HG03520 (cell line): ENCODE measurements around the gene GPR108.
"Not testable (repeated sequence)": the region's sequence is repeated elsewhere in the genome, so short reads cannot be mapped to it uniquely, and the experiment has no call there.

ENCODE experiments used
- ATAC-seq: cut with Tn5 transposase; IDR thresholded peaks from one replicate; pipeline ENCODE4 v1.9.1; 2021; ENCODE audit warnings: mild to moderate bottlenecking, moderate library complexity; ENCODE audit not compliant: unreplicated experiment

Gene GPR108

DNA sequence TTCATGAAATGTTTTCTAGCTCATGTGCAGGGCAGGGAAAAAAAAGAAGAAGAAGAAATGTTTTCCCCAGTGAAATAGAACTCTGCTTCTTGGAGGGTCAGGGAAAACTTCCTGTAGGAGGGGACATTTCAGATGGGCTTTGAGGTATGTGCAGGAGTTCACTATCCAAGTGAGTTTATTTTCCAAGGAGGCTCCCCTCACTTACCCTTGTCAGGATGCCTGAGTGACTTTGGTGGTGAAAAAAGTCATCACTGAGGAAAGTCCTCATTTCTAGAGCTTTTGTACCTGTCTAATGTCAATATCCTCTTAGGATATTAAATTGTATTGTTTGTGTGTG lies 16.3 kb downstream of the GPR108 start:
- ATAC-seq, result no peak

GRCh38 chr19:6720369-6721137 lies 16.8 kb downstream of the GPR108 start, which contains the start of gene C3:
C3 (minus strand) TSS chr19:6720650; CDS start chr19:6720589, 61 bp downstream.
- ATAC-seq, result no peak

DNA sequence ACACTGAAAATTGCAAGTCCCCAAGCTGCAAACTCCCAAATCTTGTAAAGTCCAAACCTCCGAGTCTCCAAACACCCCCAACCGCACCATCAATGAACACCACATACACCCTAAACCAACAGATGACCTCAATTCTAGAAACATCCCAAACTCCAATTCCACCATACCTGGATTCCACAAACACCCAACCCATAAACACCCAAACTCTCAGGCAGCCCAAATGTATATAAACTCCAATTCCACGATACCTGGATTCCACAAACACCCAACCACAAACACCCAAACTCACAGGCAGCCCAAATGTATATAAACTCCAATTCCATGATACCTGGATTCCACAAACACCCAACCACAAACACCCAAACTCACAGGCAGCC lies 17.4 kb downstream of the GPR108 start:
- ATAC-seq, result no peak

GRCh38 chr19:6719540-6719861 lies 17.9 kb downstream of the GPR108 start:
- no peak for ATAC-seq

- ATAC-seq, result no peak
These were observed 18.4 kb downstream of the GPR108 start for GRCh38 chr19:6718741-6719539.

DNA sequence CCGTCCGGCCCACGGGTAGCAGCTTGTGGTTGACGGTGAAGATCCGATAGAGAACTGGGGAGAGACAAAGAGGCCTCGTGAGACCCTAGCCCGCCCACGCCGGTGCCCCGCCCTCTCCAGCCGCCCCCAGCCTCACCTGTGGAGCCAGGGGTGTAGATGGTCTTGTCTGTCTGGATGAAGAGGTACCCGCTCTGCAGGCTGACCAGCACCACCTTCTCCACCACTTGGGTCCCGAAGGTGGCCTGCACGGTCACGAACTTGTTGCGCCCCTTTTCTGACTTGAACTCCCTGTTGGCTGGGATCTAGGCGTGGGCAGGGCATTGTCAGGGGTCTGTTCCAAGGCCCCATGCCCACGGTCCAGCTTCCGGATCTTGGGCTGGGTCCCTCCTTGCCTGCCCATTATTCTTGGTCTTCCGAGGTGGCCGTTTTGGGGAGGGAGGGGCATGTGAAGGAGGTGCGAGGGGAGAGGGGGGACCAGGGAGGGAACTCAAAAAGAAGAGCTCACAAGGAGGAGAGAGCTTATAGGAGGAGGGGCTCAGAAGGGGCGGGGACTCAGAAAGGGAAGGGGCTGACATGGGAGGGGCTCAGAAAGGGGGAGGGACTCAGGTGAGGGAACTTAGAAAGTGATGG lies 19.2 kb downstream of the GPR108 start:
- no peak for ATAC-seq

DNA sequence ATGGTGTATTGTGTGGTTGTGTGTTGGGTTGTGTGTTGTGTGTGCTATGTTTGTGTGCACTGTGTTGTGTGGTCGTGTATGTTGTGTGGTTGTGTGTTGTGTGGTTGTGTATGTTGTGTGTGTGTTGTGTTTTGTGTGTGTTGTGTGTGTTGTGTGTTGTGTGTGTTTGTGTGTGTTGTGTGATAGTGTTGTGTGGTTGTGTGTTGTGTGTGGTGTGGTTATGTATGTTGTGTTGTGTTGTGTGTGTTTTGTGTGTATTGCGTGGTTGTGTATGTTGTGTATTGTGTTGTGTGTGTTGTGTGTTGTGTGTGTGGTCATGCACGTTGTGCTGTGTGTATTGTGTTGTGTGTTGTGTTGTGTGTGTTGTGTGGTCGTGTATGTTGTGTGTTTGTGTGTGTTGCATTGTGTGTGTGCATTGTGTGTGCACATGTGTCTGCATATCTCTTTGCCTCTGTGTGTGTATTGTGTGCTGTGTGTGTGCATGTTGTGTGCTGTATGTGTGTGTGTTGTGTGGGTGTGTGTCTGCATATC lies 19.9 kb downstream of the GPR108 start:
- ATAC-seq, result no peak

GRCh38 chr19:6717036-6717435 lies 20.3 kb downstream of the GPR108 start:
- no peak for ATAC-seq

- ATAC-seq, result no peak
These were observed 20.8 kb downstream of the GPR108 start for GRCh38 chr19:6716610-6716970.

GRCh38 chr19:6714749-6715555 lies 22.4 kb downstream of the GPR108 start:
- no peak for ATAC-seq

DNA sequence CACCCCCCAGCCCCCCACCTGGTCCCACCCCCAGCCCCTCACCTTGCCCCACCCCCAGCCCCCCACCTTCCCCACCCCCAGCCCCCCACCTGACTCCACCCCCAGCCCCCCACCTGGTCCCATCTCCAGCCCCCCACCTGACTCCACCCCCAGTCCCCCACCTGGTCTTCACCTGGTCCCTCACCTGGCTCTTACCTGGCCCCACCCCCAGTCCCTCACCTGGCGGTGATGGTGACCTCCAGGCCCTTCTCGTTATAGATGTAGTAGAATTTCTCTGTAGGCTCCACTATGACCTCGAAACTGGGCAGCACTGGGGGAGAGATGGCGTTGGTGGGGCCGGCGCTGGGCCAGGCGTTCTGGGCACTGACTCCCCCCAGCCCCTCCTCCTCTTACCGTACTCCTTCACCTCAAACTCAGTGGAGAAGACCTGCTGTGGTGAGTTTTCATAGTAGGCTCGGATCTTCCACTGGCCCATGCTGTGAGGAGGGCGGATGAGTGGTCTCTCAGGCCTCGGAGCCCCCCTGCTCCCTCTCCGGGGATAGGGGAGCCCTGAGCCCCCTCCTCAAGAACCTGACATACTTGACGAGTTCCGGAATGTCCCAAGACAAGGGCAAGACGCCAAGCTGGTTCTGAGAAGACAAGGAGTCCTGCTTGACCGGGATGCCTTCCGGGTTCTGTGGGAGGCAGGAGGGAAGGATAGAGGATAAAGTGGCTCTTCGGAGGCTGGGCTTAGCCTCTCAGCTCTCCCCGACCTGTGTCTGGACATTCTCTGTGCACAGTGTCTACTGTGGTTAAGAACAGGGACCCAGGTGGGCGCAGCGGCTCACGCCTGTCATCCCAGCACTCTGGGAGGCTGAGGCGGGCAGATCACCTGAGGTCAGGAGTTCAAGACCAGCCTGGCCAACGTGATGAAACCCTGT lies 23.3 kb downstream of the GPR108 start:
- no peak for ATAC-seq

DNA sequence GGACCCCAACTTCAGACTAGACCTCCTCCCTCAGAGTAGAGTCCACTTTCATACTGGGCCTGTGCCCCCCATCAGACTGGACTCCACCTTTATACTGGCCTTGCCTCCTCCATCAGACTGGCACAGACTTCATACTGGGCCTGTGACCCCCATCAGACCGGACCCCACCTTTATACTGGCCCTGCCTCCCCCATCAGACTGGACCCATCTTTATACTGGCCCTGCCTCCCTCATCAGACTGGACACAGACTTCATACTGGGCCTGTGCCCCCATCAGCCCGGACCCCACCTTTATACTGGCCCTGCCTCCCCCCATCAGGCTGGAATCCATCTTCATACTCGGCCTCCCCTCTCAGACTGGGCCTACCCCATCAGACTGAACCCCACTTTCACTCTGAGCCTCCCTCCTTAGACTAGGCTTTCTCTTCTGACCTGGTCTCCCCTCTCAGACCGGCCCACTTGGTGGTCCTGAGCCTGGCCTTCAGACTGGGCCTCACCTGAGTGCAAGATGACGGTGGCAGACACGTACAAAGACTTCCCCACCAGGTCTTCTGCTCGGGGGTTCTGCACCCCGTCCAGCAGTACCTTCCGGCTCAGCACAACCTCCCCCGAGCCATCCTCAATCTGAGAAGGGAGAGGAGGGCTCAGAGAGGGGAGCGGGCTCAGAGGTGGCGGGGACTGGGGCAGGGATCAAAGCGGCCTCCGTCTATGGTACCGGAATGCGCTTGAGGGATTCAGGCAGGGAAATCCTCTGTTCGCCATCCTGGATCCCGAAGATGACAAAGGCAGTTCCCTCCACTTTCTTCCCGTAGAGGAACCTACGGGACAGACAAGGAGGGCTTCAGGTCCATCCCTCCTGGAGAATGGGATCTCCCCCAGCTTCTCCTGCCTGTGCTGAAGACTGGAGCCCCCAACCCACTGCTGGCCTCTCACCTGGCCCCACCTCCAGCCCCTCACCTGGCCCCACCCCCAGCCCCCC lies 24.4 kb downstream of the GPR108 start:
- no peak for ATAC-seq

DNA sequence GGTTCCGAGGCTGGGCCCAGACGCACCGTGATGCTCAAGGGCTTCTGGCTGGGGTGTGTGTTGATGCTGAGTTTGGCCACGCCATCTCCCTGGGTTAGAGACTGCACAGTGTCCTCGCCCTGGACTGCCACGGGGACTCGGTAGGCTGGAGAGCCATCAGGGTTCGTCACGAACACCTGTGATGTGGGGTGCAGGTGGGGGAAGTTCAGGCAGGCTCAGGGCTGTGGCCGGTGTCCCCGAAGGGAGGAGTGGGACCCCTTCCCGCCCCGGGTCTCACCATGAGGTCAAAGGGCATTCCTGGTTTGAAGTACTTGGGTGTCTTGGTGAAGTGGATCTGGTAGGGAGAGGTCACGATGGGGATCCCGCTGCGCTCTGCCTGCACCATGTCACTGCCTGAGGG lies 25.1 kb downstream of the GPR108 start:
- ATAC-seq, result no peak

DNA sequence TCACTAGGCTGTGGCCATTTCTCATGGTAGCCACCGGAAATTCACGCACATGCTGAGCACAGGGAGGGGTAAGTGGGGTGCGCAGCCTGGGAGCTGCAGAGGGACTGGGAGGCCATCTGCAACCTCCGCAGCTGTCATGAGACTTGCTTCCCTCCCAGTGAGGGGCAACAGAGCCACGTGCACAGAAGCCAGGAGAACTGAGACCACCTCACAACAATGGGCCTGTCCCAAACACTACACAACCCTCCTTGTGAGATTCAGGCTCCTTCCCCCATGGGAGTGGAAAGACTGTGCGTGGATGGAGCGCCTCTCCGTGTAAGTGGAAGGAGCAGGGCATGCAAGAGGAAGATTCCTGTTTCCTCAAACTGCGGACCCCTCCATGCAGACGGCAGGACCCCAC lies 25.8 kb downstream of the GPR108 start:
- ATAC-seq, result no peak

DNA sequence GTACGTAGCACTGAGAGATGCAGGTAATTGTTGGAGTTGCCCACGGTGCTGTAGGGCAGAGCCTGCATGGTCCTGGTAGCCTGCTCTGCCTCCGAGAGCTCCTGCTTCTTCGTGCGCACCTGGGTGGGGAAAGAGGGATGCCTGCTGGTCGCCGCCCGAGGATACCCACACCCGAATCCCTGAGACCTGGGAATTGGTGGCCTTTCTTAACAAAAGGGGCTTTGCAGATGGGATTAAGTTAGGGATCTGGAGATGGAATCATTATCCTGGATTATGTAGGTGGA lies 26.4 kb downstream of the GPR108 start:
- no peak for ATAC-seq

DNA sequence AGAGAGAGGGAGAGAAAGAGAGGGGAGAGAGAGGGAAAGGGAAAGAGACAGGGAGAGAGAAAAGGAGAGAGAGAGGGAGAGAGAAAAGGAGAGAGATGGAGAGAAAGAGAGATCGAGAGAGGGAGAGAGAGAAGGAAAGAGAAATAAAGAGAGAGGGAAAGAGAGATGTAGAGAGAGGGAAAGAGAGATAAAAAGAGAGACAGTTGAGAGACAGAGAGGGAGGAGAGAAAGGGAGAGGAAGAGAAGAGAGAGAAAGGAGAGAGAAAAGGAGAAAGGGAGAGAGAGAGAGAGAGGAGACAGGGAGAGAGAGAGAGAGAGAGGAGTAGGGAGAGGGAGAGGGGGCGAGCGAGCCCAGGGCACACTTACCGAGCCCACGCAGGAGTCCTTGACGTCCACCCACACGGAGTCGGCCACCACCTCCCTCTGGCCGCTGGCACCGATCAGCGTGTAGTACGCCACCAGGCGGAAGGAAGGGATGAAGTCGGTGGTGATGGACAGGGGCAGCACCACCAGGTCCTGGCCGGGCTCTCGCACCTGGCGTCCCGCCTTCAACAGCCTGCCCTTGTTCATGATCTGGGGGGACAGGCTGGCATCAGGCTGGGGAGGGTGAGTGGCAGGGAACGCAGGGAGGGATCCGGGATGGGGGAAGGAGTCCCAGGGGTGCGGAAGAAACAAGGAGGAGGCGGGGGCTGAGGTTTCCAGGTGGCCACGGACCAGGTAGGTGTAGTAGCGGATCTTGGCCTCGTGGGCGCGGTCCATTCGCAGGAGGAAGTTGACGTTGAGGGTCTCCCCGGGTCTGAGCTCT lies 26.9 kb downstream of the GPR108 start:
- no peak for ATAC-seq

GRCh38 chr19:6709549-6709948 lies 27.8 kb downstream of the GPR108 start:
- ATAC-seq, result no peak

GRCh38 chr19:6708913-6709312 lies 28.5 kb downstream of the GPR108 start:
- not testable (repeated sequence) for ATAC-seq
